NCI-H345 treated with DMSO at 0.1 percent for 48 hours (cell line): Measurements from ENCODE around the gene CLCN7.
A peak's percentile ranks its signal among the peaks of the same experiment; 100 is the strongest.
"Not testable (repeated sequence)": the region's sequence is repeated elsewhere in the genome, so short reads cannot be mapped to it uniquely, and the experiment has no call there.

Source experiments
- DNase-seq: peaks from one replicate; lab custom pipeline; 2025; ENCODE audit not compliant: unreplicated experiment; lab: John Stamatoyannopoulos, UW

CLCN7 gene

GRCh38 chr16:1447965-1448364 lies 26.9 kb downstream of the CLCN7 start:
- no peak for DNase-seq

- no peak for DNase-seq
Measured at GRCh38 chr16:1446296-1447080, 28.3 kb downstream of the CLCN7 start.

GRCh38 chr16:1445518-1446203 lies 29.2 kb downstream of the CLCN7 start:
- DNase-seq = no peak

- DNase-seq = no peak
Measured at GRCh38 chr16:1444730-1445517, 29.9 kb downstream of the CLCN7 start.

GRCh38 chr16:1443980-1444729 lies 30.7 kb downstream of the CLCN7 start, which contains the start of gene CCDC154:
Gene CCDC154 (minus strand): TSS chr16:1444556. CDS start chr16:1444322, 234 bp downstream.
- no peak for DNase-seq

GRCh38 chr16:1443403-1443973 lies 31.3 kb downstream of the CLCN7 start:
- no peak for DNase-seq

GRCh38 chr16:1442697-1443096 lies 32.1 kb downstream of the CLCN7 start:
- DNase-seq = no peak

GRCh38 chr16:1441391-1441829 lies 33.4 kb downstream of the CLCN7 start:
- DNase-seq = no peak

- DNase-seq = not testable (repeated sequence)
Measured at GRCh38 chr16:1439699-1440074, 35.1 kb downstream of the CLCN7 start.

- peak; percentile 45 for DNase-seq
Measured at GRCh38 chr16:1439058-1439698, 35.6 kb downstream of the CLCN7 start.

GRCh38 chr16:1438229-1439057 lies 36.4 kb downstream of the CLCN7 start:
- no peak for DNase-seq

GRCh38 chr16:1437606-1438005 lies 37.2 kb downstream of the CLCN7 start:
- DNase-seq = no peak

GRCh38 chr16:1436731-1437355 lies 38.0 kb downstream of the CLCN7 start:
- no peak for DNase-seq

GRCh38 chr16:1435921-1436697 lies 38.7 kb downstream of the CLCN7 start:
- no peak for DNase-seq

- no peak for DNase-seq
Measured at GRCh38 chr16:1434644-1435592, 39.9 kb downstream of the CLCN7 start.

GRCh38 chr16:1433756-1434155 lies 41.1 kb downstream of the CLCN7 start:
- DNase-seq = no peak

GRCh38 chr16:1433263-1433560 lies 41.6 kb downstream of the CLCN7 start:
- no peak for DNase-seq
